Loucy (cell line): ENCODE data around the gene TMEM86A.

Experiments used
- H2AFZ ChIP-seq: fragments of 200-600 bp; sonication (generic); 2 replicates; pipeline ENCODE4 v1.6.0; 2016; ENCODE audit warnings: antibody characterized with exemption, mild to moderate bottlenecking, low read length, moderate library complexity
- H3F3A ChIP-seq: fragments of 200-600 bp; 2 replicates; pipeline ENCODE4 v1.6.0; 2016; ENCODE audit warnings: antibody characterized with exemption, low read depth, mild to moderate bottlenecking
- H3K27me3 ChIP-seq: fragments of 200-600 bp; sonication (generic); 2 replicates; pipeline ENCODE4 v1.6.1; 2014; ENCODE audit warnings: low read length, mild to moderate bottlenecking; ENCODE audit not compliant: insufficient read depth, poor library complexity, severe bottlenecking
- H3K36me3 ChIP-seq: fragments of 200-600 bp; sonication (generic); 2 replicates; pipeline ENCODE4 v1.6.1; 2016; ENCODE audit warnings: low read length; ENCODE audit not compliant: insufficient read depth
- H3K4me1 ChIP-seq: fragments of 200-600 bp; sonication (generic); 2 replicates; pipeline ENCODE4 v1.5.1; 2014; ENCODE audit warnings: low read length, mild to moderate bottlenecking; ENCODE audit not compliant: insufficient read depth, poor library complexity, severe bottlenecking
- H3K4me2 ChIP-seq: fragments of 200-600 bp; sonication (generic); 2 replicates; pipeline ENCODE4 v1.6.0; 2014; ENCODE audit warnings: antibody characterized with exemption, low read length, low read depth, mild to moderate bottlenecking; ENCODE audit not compliant: poor library complexity, severe bottlenecking
- H3K4me3 ChIP-seq: fragments of 200-600 bp; sonication (generic); 2 replicates; pipeline ENCODE4 v1.5.1; 2014; ENCODE audit warnings: low read length, mild to moderate bottlenecking, mixed read lengths; ENCODE audit not compliant: poor library complexity, severe bottlenecking
- H3K79me2 ChIP-seq: fragments of 200-600 bp; sonication (generic); 2 replicates; pipeline ENCODE4 v1.6.1; 2014; ENCODE audit warnings: low read length; ENCODE audit not compliant: insufficient read depth
- H3K9ac ChIP-seq: fragments of 200-600 bp; sonication (generic); 2 replicates; pipeline ENCODE4 v1.6.0; 2014; ENCODE audit warnings: mild to moderate bottlenecking, low read depth, low read length, moderate library complexity; ENCODE audit not compliant: poor library complexity, severe bottlenecking
- H3K9me2 ChIP-seq: fragments of 200-600 bp; sonication (generic); replicated peaks from 2 replicates; pipeline ENCODE4 v1.6.1; 2016; ENCODE audit warnings: low read depth, low read length, mixed read lengths
- H3K9me3 ChIP-seq: fragments of 200-600 bp; sonication (generic); 2 replicates; pipeline ENCODE4 v1.6.1; 2014; ENCODE audit warnings: mild to moderate bottlenecking, antibody characterized with exemption, low read length, low read depth; ENCODE audit not compliant: insufficient read depth
- H4K20me1 ChIP-seq: fragments of 200-600 bp; sonication (generic); 2 replicates; pipeline ENCODE4 v1.6.0; 2014; ENCODE audit warnings: antibody characterized with exemption, low read length, mild to moderate bottlenecking; ENCODE audit not compliant: insufficient read depth, poor library complexity, severe bottlenecking
- EZH2phosphoT487 ChIP-seq: fragments of 200-600 bp; IDR thresholded peaks from 2 replicates; pipeline ENCODE4 v1.6.1; 2018; ENCODE audit warnings: antibody characterized with exemption, mild to moderate bottlenecking, moderate library complexity, borderline replicate concordance
- TF ChIP-seq, protein P1 (sequence below): fragments of 200-600 bp; sonication (generic); conservative IDR thresholded peaks from 2 replicates; pipeline ENCODE4 v1.5.1; 2014; ENCODE audit warnings: mild to moderate bottlenecking, antibody characterized with exemption, low read length

The TMEM86A gene

DNA sequence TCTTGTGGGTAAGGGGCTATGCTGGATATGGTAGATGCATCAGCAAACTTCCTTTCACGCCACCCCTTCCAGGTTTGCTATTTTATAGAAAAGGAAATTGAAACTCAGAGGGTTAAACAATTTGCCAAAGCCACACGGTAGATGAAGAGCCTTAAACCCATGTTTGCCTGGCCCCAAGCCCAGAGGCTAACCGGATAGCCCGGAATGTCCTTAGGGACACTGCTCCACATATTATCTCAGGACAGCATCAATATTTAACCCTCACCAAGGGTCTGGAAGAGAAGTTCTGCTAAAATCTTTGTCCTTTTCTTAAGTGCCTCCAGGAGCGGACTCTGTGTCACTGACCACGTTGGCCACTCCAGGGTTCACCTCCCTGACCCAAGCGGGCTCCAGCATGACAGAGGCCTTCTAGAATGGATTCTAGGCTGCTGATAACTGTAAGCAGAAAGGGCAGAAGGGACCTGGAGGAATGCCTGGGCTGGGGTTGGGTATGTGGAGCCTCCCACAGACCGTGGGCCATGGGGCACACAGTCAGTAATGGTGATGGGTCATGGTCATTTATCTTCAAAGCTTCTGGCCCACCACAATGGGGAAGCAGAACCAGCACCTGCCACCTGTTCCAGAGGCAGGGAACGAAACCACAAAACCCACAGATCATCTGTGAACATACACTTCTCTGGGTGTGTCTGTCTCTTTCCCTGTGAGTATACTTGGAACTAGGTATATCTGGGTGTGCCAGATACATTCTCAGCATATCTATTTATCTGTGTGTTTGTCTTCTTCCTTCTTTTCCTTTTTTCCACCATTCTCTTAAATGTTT is 5.4 kb upstream of the TMEM86A start:
- H2AFZ ChIP-seq, result no peak overlapping the region
- no peaks in the 10 kb centered on the region for H3F3A ChIP-seq
- no peaks in the 10 kb centered on the region for H3K36me3 ChIP-seq
- no peaks in the 10 kb centered on the region for H3K9me3 ChIP-seq
- H3K9me2 ChIP-seq, result no peaks in the 10 kb centered on the region
- no peak for TF ChIP-seq EZH2phosphoT487
- TF ChIP-seq, protein P1, sequence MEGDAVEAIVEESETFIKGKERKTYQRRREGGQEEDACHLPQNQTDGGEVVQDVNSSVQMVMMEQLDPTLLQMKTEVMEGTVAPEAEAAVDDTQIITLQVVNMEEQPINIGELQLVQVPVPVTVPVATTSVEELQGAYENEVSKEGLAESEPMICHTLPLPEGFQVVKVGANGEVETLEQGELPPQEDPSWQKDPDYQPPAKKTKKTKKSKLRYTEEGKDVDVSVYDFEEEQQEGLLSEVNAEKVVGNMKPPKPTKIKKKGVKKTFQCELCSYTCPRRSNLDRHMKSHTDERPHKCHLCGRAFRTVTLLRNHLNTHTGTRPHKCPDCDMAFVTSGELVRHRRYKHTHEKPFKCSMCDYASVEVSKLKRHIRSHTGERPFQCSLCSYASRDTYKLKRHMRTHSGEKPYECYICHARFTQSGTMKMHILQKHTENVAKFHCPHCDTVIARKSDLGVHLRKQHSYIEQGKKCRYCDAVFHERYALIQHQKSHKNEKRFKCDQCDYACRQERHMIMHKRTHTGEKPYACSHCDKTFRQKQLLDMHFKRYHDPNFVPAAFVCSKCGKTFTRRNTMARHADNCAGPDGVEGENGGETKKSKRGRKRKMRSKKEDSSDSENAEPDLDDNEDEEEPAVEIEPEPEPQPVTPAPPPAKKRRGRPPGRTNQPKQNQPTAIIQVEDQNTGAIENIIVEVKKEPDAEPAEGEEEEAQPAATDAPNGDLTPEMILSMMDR, result no peak
- H3K4me1 ChIP-seq, result no peaks in the 10 kb centered on the region
- peaks cover 16% of the 10 kb centered on the region for H3K27me3 ChIP-seq
- no peaks in the 10 kb centered on the region for H3K79me2 ChIP-seq
- H3K9ac ChIP-seq, result no peak overlapping the region
- no peak overlapping the region for H3K4me3 ChIP-seq
- no peaks in the 10 kb centered on the region for H4K20me1 ChIP-seq
- no peak overlapping the region for H3K4me2 ChIP-seq

DNA sequence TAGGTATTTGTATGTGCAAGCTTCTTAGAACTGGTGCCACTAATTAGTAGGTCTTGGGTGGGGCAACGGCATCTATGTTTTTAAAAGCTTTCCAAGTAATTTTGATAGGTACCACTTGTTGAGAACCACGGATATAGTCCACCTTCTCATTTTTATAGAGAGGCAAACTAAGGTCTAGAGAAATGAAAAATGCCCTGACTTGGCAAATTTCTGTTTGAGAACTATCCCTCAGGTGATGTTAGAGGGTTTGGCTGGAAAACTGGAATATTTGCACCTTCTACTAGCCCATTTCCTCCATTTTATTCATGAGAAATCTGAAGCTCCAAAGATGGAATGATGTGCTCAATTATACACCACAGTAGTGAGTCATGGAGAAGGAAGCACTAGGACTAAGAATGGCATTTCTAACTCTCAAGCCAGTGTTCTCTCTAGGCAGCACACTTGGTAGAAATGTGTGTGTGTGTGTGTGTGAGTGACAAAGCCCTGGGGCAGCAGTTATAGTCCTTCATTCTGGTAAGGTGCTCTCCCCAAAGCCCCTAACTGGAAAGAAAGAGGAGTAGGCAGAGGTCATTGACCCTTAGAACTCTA is 1.8 kb upstream of the TMEM86A start:
- Histone ChIP-seq H3K9ac (no peak overlapping the region), H3K27me3 (peaks cover 41% of the 10 kb centered on the region), H3K9me3 (no peaks in the 10 kb centered on the region), H3K9me2 (no peaks in the 10 kb centered on the region), H3K36me3 (no peaks in the 10 kb centered on the region), H3K4me2 (no peak overlapping the region), H4K20me1 (no peaks in the 10 kb centered on the region), H3K79me2 (no peaks in the 10 kb centered on the region), H3K4me1 (peaks cover 5% of the 10 kb centered on the region), H3F3A (no peaks in the 10 kb centered on the region), H3K4me3 (no peak overlapping the region), H2AFZ (no peak overlapping the region)
- no peak for TF ChIP-seq EZH2phosphoT487

DNA sequence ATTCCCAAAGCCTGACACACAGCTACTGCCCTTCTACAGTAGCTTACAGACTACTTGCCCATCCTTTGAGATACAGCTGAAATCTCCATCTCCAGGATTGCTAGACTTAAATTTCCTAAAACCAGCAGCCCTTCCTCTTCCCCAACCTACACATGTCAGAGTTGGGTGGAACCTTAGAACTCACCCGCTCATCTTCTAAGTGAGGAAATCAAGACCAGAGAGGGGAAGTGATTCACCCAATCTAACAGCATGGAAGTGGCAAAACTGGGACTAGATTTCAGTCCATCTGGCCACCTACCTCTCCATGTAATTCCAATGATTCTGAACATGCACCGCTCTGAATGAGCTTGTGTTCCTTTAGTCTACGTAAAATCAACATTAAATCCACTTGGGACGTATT is 1.0 kb upstream of the TMEM86A start:
- no peaks in the 10 kb centered on the region for H4K20me1 ChIP-seq
- no peak overlapping the region for H3K9ac ChIP-seq
- H3K9me2 ChIP-seq, result no peaks in the 10 kb centered on the region
- no peaks in the 10 kb centered on the region for H3K36me3 ChIP-seq
- H3K27me3 ChIP-seq, result peaks cover 41% of the 10 kb centered on the region
- no peak overlapping the region for H2AFZ ChIP-seq
- no peaks in the 10 kb centered on the region for H3K9me3 ChIP-seq
- TF ChIP-seq EZH2phosphoT487, result no peak
- TF ChIP-seq, protein P1, result no peak
- H3K79me2 ChIP-seq, result no peaks in the 10 kb centered on the region
- no peak overlapping the region for H3K4me2 ChIP-seq
- no peak overlapping the region for H3K4me3 ChIP-seq
- H3F3A ChIP-seq, result no peaks in the 10 kb centered on the region
- peaks cover 5% of the 10 kb centered on the region for H3K4me1 ChIP-seq
